Omental fat pad (tissue), 4 donors: ENCODE measurements around the gene SLF2. TPM values are rescaled to one million over a fixed set of nuclear protein-coding genes. Genes with fewer than 3 reads are reported as not detected.
A peak's percentile ranks its signal among the peaks of the same experiment; 100 is the strongest.

Source experiments
- ATAC-seq: fragments of 150-250 bp; one replicate; pipeline ENCODE4 v1.9.1; 2016; ENCODE audit warnings: mild to moderate bottlenecking, moderate library complexity; ENCODE audit not compliant: low FRiP score
- DNase-seq: peaks from one replicate; pipeline ENCODE4 v3.0.0-alpha.2; 2019; ENCODE audit warnings: low spot score
- total RNA-seq, 4 donors: library from RNA; depleted of rRNA; stranded (reverse); fragments of >200 nt; gene quantifications; one replicate each; pipeline ENCODE4 v1.1.0, GENCODE V29; 2016
- TF ChIP-seq, protein P1 (sequence below), 3 donors: fragments of 450-650 bp; IDR thresholded peaks; one replicate each; pipeline ENCODE4 v1.5.1; 2016 to 2017; ENCODE audit warnings: antibody characterized with exemption in 3 of 3, mild to moderate bottlenecking in 3 of 3, moderate library complexity in 2 of 3

SLF2 gene
- total RNA-seq, 4 donors from 2014 or later: 14.9 to 37.8 (median 21.9) TPM

GRCh38 chr10:100985336-100985735 lies 72.6 kb downstream of the SLF2 start:
- DNase-seq (no peak), ATAC-seq (no peak)
- TF ChIP-seq, protein P1, sequence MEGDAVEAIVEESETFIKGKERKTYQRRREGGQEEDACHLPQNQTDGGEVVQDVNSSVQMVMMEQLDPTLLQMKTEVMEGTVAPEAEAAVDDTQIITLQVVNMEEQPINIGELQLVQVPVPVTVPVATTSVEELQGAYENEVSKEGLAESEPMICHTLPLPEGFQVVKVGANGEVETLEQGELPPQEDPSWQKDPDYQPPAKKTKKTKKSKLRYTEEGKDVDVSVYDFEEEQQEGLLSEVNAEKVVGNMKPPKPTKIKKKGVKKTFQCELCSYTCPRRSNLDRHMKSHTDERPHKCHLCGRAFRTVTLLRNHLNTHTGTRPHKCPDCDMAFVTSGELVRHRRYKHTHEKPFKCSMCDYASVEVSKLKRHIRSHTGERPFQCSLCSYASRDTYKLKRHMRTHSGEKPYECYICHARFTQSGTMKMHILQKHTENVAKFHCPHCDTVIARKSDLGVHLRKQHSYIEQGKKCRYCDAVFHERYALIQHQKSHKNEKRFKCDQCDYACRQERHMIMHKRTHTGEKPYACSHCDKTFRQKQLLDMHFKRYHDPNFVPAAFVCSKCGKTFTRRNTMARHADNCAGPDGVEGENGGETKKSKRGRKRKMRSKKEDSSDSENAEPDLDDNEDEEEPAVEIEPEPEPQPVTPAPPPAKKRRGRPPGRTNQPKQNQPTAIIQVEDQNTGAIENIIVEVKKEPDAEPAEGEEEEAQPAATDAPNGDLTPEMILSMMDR (IDR thresholded peaks at IDR 0.05): no peak

DNA sequence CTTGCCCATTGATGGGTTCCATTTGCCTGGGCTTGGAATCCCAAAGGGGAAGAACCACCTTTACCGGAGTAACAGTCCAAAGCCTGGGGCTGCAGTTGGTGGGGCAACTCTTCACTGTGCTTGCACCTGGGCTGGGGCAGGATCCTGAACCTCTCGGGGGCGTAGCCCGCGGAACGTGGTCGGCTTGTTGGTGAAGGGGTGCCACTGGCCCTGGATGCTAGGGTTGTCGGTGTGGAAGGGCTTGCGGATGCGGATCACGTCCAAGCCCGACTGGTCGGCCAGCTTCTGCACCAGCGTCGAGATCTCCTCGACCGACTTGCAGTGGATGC lies 73.8 kb downstream of the SLF2 start:
- TF ChIP-seq, protein P1 (IDR thresholded peaks at IDR 0.05): no peak
- no peak for ATAC-seq
- no peak for DNase-seq

DNA sequence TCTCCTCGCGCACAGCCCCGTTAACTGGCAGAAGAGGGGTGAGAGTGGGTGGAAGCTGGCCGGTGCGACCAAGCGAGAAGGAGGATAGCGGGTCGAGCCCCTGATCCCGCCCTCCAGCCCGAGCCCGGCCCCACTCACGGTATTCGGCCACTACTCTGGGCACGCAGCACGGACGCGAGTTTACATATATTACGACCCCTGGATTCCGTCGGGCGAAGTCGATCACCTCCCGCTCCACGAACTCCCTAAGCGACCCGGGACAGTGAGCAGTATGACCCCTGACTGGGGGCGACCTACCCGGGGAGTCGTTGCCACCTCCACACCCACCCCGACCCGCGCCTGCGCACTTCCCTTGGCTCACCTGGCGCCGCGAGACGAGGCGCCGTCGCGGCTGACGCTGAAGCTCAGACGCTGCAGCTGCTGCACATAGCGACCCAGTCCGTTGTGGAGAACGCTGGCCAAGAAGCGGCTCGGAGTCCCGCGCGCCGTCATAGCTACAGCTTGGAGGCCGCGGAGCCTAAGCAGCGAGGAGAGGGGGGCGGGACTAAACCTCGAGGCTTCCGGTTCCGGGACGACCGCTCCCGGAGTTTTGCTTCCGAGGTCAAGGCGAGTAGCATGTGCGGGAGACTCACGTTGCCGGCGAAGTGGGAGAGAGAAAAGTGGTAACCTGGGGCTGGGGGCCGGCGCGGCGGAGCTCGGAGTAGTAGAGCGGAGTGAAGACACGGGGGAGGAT lies 74.4 kb downstream of the SLF2 start, which contains the start of the genes MRPL43 and TWNK:
MRPL43 (minus strand) TSS at position 546 of the 733 bp plus-strand sequence; CDS start at position 492, 54 bp downstream.
TWNK (plus strand) TSS at position 592 of the 733 bp plus-strand sequence. CDS start 668 bp downstream, outside the sequence.
- DNase-seq (peak; percentile 78), ATAC-seq (peak; percentile 58)
- TF ChIP-seq, protein P1 (IDR thresholded peaks at IDR 0.05): no peak

DNA sequence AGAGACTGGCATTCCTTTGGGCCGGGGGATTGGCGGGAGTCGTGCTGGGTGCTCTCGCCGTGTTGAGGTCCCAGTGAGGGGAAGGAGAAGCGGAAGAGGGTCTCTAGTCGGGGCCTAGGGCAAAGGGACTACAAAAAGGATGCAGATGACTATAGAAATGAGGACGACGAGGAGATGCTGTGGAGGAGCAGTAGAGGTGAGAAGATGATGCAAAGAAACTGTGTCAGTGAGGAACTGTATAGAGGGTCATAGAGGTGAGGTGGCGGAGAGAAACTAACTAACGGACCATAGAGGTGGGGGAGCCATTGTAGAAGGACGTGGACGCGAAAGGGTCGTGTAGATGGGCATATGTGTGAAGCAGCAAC lies 74.9 kb downstream of the SLF2 start:
- DNase-seq (no peak), ATAC-seq (no peak)
- TF ChIP-seq, protein P1 (IDR thresholded peaks at IDR 0.05): no peak

DNA sequence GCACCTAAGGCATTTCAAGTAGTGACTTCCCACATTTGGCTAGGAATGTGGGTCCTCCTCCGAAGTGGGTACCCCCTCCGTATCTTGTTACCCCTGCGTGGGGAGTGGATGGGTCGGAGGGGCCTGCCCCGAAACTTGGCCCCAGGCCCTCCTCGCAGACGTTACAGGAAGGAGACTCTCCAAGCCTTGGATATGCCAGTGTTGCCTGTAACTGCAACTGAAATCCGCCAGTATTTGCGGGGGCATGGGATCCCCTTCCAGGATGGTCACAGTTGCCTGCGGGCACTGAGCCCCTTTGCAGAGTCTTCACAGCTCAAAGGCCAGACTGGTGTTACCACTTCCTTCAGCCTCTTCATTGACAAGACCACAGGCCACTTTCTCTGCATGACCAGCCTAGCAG lies 75.4 kb downstream of the SLF2 start:
- TF ChIP-seq, protein P1 (IDR thresholded peaks at IDR 0.05): no peak
- DNase-seq: no peak
- ATAC-seq: no peak

- no peak for DNase-seq
- no peak for ATAC-seq
- TF ChIP-seq, protein P1 (IDR thresholded peaks at IDR 0.05): no peak
Observed at GRCh38 chr10:100989088-100989487, 76.3 kb downstream of the SLF2 start.
